HCT116 (cell line): ENCODE data around the gene FNIP2. TPM values are rescaled to one million over a fixed set of nuclear protein-coding genes. Genes with fewer than 3 reads are reported as not detected.

Source experiments
- ATAC-seq: fragments of 200-7000 bp; cut with Tn5 transposase; 2 replicates; pipeline ENCODE4 v1.9.1; 2020; ENCODE audit warnings: mild to moderate bottlenecking, moderate library complexity
- BruUV-seq: library from RNA; stranded (reverse); fragments of 400-500 nt; replicated peaks from 2 replicates; lab custom pipeline; 2021; lab: Mats Ljungman, UMichigan
- CTCF ChIA-PET: fragments of 300-600 bp; sonication (Branson Sonifier 250); formaldehyde crosslinking; loops from one replicate; lab custom pipeline; 2021; ENCODE audit warnings: antibody characterized with exemption; lab: Charles Lee
- POLR2A ChIA-PET: fragments of 300-600, 350-600 bp; sonication (Branson Sonifier 250); formaldehyde crosslinking; loops from one replicate; lab custom pipeline; 2021; ENCODE audit warnings: antibody characterized with exemption; lab: Charles Lee
- RAD21 ChIA-PET, 2 experiments: fragments of 300-600 bp; sonication (Branson Sonifier 250); formaldehyde crosslinking; loops; one replicate each; lab custom pipeline; 2023; ENCODE audit warnings: low total read pairs in 2 of 2; ENCODE audit not compliant: uncharacterized antibody in 2 of 2, unreplicated experiment in 2 of 2, low non-redundant PET in 1 of 2; lab: Charles Lee
- DNase-seq: peaks from one replicate; pipeline ENCODE4 v3.0.0-alpha.2; 2010; ENCODE audit warnings: low read depth, low spot score
- H2AFZ ChIP-seq: fragments of 200-600 bp; shearing (Covaris generic), sonication (generic); 2 replicates; pipeline ENCODE4 v1.6.1; 2017; ENCODE audit warnings: low read depth, mixed run types, mixed read lengths, antibody characterized with exemption, low read length; ENCODE audit not compliant: poor library complexity, severe bottlenecking
- H3K27ac ChIP-seq: 2 replicates; pipeline ENCODE4 v1.5.1; 2012; ENCODE audit warnings: low read depth, low read length
- H3K27me3 ChIP-seq: fragments of 200-600 bp; sonication (generic); 2 replicates; pipeline ENCODE4 v1.6.1; 2016; ENCODE audit warnings: mixed run types, low read length, mixed read lengths; ENCODE audit not compliant: insufficient read depth
- H3K36me3 ChIP-seq, 2 experiments: fragments of 200-500 bp in 1 of 2; fragments of 200-600 bp in 1 of 2; sonication (Bioruptor generic) in 1 of 2; sonication (generic) in 1 of 2; 2 replicates each; pipeline versions ENCODE4 v1.5.1 to v1.6.1; 2014 to 2016; ENCODE audit warnings: low read length in 2 of 2, inconsistent platforms in 1 of 2, mixed read lengths in 1 of 2, mixed run types in 1 of 2; ENCODE audit not compliant: insufficient read depth in 2 of 2, control insufficient read depth in 1 of 2
- H3K4me1 ChIP-seq, 2 experiments: fragments of 200-600 bp in 1 of 2; sonication (generic) in 1 of 2; 2 replicates each; pipeline versions ENCODE4 v1.5.1 to v1.6.1; 2012 to 2017; ENCODE audit warnings: low read length in 2 of 2, inconsistent platforms in 1 of 2, mild to moderate bottlenecking in 1 of 2, mixed read lengths in 1 of 2, mixed run types in 1 of 2, moderate library complexity in 1 of 2; ENCODE audit not compliant: insufficient read depth in 2 of 2, control insufficient read depth in 1 of 2
- H3K4me2 ChIP-seq: fragments of 200-600 bp; sonication (generic); 2 replicates; pipeline ENCODE4 v1.6.1; 2017; ENCODE audit warnings: mixed run types, low read length, mixed read lengths
- H3K4me3 ChIP-seq, 2 experiments: fragments of 200-600 bp in 1 of 2; sonication (generic) in 1 of 2; replicated peaks in 1 of 2; 2 replicates each; pipeline ENCODE4 v1.5.1; 2011 to 2016; ENCODE audit warnings: low read length in 2 of 2, control low read depth in 1 of 2, low read depth in 1 of 2, mild to moderate bottlenecking in 1 of 2, mixed read lengths in 1 of 2, mixed run types in 1 of 2
- H3K79me2 ChIP-seq: fragments of 200-600 bp; sonication (generic); 2 replicates; pipeline ENCODE4 v1.6.1; 2017; ENCODE audit warnings: mild to moderate bottlenecking, mixed run types, low read length, moderate library complexity, mixed read lengths; ENCODE audit not compliant: insufficient read depth
- H3K9ac ChIP-seq: fragments of 200-600 bp; sonication (generic); 2 replicates; pipeline ENCODE4 v1.6.1; 2016; ENCODE audit warnings: low read length, mixed read lengths
- H3K9me2 ChIP-seq: fragments of 200-600 bp; sonication (generic), shearing (Covaris generic); 2 replicates; pipeline ENCODE4 v1.6.1; 2017; ENCODE audit warnings: mixed run types, mild to moderate bottlenecking, moderate library complexity; ENCODE audit not compliant: insufficient read depth
- H3K9me3 ChIP-seq, 2 experiments: fragments of 200-500 bp in 1 of 2; fragments of 200-600 bp in 1 of 2; sonication (Bioruptor generic) in 1 of 2; sonication (generic) in 1 of 2; 2 replicates each; pipeline ENCODE4 v1.6.1; 2014 to 2017; ENCODE audit warnings: low read length in 2 of 2, mixed read lengths in 2 of 2, inconsistent platforms in 1 of 2, low read depth in 1 of 2, mild to moderate bottlenecking in 1 of 2, mixed run types in 1 of 2, moderate library complexity in 1 of 2; ENCODE audit not compliant: control insufficient read depth in 1 of 2, insufficient read depth in 1 of 2
- H4K20me1 ChIP-seq: fragments of 200-600 bp; sonication (generic), shearing (Covaris generic); 2 replicates; pipeline ENCODE4 v1.6.1; 2017; ENCODE audit warnings: mixed run types, mild to moderate bottlenecking, moderate library complexity; ENCODE audit not compliant: insufficient read depth
- CBX3 ChIP-seq: IDR thresholded peaks from 2 replicates; pipeline ENCODE4 v1.6.1; 2012; ENCODE audit warnings: low read depth
- ELF1 ChIP-seq: IDR thresholded peaks from 2 replicates; pipeline ENCODE4 v1.6.1; 2012; ENCODE audit warnings: low read depth, borderline replicate concordance
- EZH2 ChIP-seq: fragments of 200-600 bp; sonication (generic); IDR thresholded peaks from 2 replicates; pipeline ENCODE4 v1.6.1; 2017; ENCODE audit warnings: antibody characterized with exemption, mixed run types
- POLR2A ChIP-seq: IDR thresholded peaks from 2 replicates; pipeline ENCODE4 v1.7.0; 2011; ENCODE audit warnings: borderline replicate concordance; ENCODE audit not compliant: insufficient read depth, insufficient read length; ENCODE audit errors: extremely low read depth
- POLR2AphosphoS5 ChIP-seq: IDR thresholded peaks from 2 replicates; pipeline ENCODE4 v1.6.1; 2011; ENCODE audit warnings: mild to moderate bottlenecking, low read depth, low read length, moderate library complexity
- intact Hi-C: fragments of 100-400 bp; cut with micrococcal nuclease; formaldehyde crosslinking; loops from 2 replicates; pipeline ENCODE4 v1.10.0; 2022
- total RNA-seq: library from RNA; stranded (reverse); gene quantifications from one replicate; pipeline ENCODE4 v1.2.1, GENCODE V29; 2021; ENCODE audit not compliant: unreplicated experiment
- TF ChIP-seq, protein P1 (sequence below): IDR thresholded peaks from 2 replicates; pipeline ENCODE4 v1.6.1; 2012; ENCODE audit warnings: low read depth
- TF ChIP-seq, protein P2 (sequence below): IDR thresholded peaks from 2 replicates; pipeline ENCODE4 v1.6.1; 2012
- TF ChIP-seq, protein P3 (sequence below): IDR thresholded peaks from 2 replicates; pipeline ENCODE4 v1.6.1; 2012
- TF ChIP-seq, protein P4 (sequence below), 3 experiments: fragments of 200-600 bp in 1 of 3; sonication (generic) in 1 of 3; IDR thresholded peaks in 2 of 3; conservative IDR thresholded peaks in 1 of 3; 2 replicates each; pipeline ENCODE4 v1.5.1; 2012 to 2017; ENCODE audit warnings: low read depth in 2 of 3, low read length in 2 of 3, antibody characterized with exemption in 1 of 3, borderline replicate concordance in 1 of 3, control low read depth in 1 of 3, mild to moderate bottlenecking in 1 of 3, mixed read lengths in 1 of 3, mixed run types in 1 of 3, moderate library complexity in 1 of 3; ENCODE audit not compliant: insufficient read depth in 1 of 3

FNIP2 gene
- total RNA-seq, 1 experiment from 2014 or later = 4.8 TPM

DNA sequence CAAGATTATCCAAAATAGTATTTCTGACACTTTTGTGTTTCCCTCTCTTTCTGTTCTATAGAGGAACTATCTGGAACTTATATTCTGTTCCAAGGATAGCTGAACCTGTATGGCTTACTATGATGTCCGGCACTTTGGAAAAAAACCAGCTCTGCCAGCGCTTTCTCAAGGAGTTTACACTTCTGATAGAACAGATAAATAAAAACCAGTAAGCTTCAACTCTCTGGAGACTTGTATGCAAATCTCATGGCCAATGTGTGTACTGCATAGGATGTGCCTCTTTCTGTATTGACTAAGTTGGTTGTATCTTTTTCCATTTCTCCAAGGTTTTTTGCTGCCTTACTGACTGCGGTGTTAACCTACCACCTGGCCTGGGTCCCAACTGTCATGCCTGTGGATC lies 92.5 kb downstream of the FNIP2 start:
- Histone ChIP-seq H3K4me2 (no peak overlapping the region), H3K4me1 (no peaks in the 10 kb centered on the region), H3K9me3 (no peaks in the 10 kb centered on the region), H3K9me2 (no peaks in the 10 kb centered on the region), H3K9ac (no peak overlapping the region), H4K20me1 (no peaks in the 10 kb centered on the region), H3K4me3 (no peak overlapping the region), H3K27me3 (no peaks in the 10 kb centered on the region), H3K27ac (no peak overlapping the region), H3K79me2 (no peaks in the 10 kb centered on the region), H2AFZ (no peak overlapping the region), H3K36me3 (no peaks in the 10 kb centered on the region)
- CTCF ChIA-PET = interaction anchor here (1.2 to 1.4 kb wide), 2 partner anchors 331 to 341 kb away, joined by 3 read pairs; no protein-coding TSS in a partner anchor
- RAD21 ChIA-PET = no interaction called here
- DNase-seq = no peak
- intact Hi-C loops = no loop called here
- BruUV-seq = no TSS peak
- POLR2A ChIA-PET = no interaction called here
- ATAC-seq = no peak
- TF ChIP-seq, protein P1, sequence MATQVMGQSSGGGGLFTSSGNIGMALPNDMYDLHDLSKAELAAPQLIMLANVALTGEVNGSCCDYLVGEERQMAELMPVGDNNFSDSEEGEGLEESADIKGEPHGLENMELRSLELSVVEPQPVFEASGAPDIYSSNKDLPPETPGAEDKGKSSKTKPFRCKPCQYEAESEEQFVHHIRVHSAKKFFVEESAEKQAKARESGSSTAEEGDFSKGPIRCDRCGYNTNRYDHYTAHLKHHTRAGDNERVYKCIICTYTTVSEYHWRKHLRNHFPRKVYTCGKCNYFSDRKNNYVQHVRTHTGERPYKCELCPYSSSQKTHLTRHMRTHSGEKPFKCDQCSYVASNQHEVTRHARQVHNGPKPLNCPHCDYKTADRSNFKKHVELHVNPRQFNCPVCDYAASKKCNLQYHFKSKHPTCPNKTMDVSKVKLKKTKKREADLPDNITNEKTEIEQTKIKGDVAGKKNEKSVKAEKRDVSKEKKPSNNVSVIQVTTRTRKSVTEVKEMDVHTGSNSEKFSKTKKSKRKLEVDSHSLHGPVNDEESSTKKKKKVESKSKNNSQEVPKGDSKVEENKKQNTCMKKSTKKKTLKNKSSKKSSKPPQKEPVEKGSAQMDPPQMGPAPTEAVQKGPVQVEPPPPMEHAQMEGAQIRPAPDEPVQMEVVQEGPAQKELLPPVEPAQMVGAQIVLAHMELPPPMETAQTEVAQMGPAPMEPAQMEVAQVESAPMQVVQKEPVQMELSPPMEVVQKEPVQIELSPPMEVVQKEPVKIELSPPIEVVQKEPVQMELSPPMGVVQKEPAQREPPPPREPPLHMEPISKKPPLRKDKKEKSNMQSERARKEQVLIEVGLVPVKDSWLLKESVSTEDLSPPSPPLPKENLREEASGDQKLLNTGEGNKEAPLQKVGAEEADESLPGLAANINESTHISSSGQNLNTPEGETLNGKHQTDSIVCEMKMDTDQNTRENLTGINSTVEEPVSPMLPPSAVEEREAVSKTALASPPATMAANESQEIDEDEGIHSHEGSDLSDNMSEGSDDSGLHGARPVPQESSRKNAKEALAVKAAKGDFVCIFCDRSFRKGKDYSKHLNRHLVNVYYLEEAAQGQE = no peak
- TF ChIP-seq, protein P2, sequence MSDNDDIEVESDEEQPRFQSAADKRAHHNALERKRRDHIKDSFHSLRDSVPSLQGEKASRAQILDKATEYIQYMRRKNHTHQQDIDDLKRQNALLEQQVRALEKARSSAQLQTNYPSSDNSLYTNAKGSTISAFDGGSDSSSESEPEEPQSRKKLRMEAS = no peak

DNA sequence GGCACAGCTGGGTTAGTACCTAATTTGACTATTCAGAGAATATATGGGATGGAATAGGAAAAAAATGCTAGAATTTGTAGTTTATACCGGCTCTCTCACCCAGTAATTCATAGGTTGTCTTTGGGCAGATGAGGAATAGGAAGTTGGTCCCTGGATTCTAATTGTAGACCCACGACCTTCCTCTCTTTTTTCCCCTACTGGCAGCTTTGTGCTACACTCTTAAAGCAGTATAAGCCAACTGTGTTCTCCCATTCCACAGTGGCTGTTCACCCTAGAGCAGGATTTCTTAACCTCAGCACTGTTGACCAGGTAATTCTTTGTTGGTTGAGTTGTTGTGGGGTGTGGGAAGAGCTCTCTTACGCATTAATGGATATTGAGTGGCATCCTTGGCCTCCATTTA lies 92.9 kb downstream of the FNIP2 start:
- no TSS peak for BruUV-seq
- Histone ChIP-seq H3K4me3 (no peak overlapping the region), H4K20me1 (no peaks in the 10 kb centered on the region), H3K9me2 (no peaks in the 10 kb centered on the region), H3K4me1 (no peaks in the 10 kb centered on the region), H2AFZ (no peak overlapping the region), H3K4me2 (no peak overlapping the region), H3K9me3 (no peaks in the 10 kb centered on the region), H3K36me3 (no peaks in the 10 kb centered on the region), H3K79me2 (no peaks in the 10 kb centered on the region), H3K9ac (no peak overlapping the region), H3K27ac (no peak overlapping the region), H3K27me3 (no peaks in the 10 kb centered on the region)
- peak; percentile 65; the same call in 1 of the 2 replicates for ATAC-seq
- ChIA-PET RAD21 (no interaction called here), CTCF (interaction anchor here (1.4 kb wide), 1 partner anchor 331 kb away, joined by 3 read pairs; no protein-coding TSS in a partner anchor), POLR2A (no interaction called here)
- DNase-seq = no peak
- no peak for TF ChIP-seq CBX3
- TF ChIP-seq, protein P3, sequence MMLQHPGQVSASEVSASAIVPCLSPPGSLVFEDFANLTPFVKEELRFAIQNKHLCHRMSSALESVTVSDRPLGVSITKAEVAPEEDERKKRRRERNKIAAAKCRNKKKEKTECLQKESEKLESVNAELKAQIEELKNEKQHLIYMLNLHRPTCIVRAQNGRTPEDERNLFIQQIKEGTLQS = no peak
- TF ChIP-seq, protein P4, sequence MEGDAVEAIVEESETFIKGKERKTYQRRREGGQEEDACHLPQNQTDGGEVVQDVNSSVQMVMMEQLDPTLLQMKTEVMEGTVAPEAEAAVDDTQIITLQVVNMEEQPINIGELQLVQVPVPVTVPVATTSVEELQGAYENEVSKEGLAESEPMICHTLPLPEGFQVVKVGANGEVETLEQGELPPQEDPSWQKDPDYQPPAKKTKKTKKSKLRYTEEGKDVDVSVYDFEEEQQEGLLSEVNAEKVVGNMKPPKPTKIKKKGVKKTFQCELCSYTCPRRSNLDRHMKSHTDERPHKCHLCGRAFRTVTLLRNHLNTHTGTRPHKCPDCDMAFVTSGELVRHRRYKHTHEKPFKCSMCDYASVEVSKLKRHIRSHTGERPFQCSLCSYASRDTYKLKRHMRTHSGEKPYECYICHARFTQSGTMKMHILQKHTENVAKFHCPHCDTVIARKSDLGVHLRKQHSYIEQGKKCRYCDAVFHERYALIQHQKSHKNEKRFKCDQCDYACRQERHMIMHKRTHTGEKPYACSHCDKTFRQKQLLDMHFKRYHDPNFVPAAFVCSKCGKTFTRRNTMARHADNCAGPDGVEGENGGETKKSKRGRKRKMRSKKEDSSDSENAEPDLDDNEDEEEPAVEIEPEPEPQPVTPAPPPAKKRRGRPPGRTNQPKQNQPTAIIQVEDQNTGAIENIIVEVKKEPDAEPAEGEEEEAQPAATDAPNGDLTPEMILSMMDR (IDR thresholded peaks at IDR 0.05 in 2 of 3, conservative IDR thresholded peaks at IDR 0.05 in 1 of 3; ENCODE audit: borderline replicate concordance in 1 of 3, insufficient read depth in 1 of 3, low read depth in 2 of 3, low read length in 2 of 3) = peak in 2 of 3 experiments; percentile 26 to 33; a peak in 1 of 6 replicates
- TF ChIP-seq POLR2A = no peak
- TF ChIP-seq ELF1 = no peak
- TF ChIP-seq, protein P1 = no peak
- no peak for TF ChIP-seq EZH2
- no peak for TF ChIP-seq POLR2AphosphoS5
- intact Hi-C loops = no loop called here
